ENCODE results near the gene TSSK6. TPM values are rescaled to one million over a fixed set of nuclear protein-coding genes. Genes with fewer than 3 reads are reported as not detected.

TSSK6 gene
- total and polyA plus RNA-seq, 2 of the 4 experiments (the other 2 are of a cell fraction) = 1.3 to 2.2 TPM

DNA sequence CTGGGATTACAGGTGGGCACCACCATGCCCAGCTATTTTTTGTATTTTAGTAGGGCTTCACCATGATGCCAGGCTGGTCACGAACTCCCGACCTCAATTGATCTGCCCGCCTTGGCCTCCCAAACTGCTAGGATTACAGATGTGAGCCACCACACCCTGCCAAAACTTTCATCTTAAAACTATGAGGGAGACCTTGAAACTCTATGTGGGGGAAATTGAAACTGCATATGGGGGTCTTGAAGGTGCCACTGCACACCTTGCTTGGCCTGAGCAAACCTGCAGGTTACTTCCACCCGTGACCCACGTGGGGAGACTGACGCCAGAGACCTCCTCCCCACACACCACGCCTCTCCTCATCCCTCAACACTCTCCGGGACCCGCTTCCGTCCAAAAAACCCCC lies 38.3 kb upstream of the TSSK6 start:
- Histone ChIP-seq H3K4me2 (ENCODE audit: low read depth, low read length) (no peak overlapping the region), H2BK15ac (ENCODE audit: low read depth, low read length) (no peak overlapping the region), H3K36me3 (ENCODE audit: control insufficient read depth, insufficient read depth, low read length) (no peaks in the 10 kb centered on the region), H3K9me3 (ENCODE audit: control insufficient read depth, insufficient read depth, low read length) (no peaks in the 10 kb centered on the region), H3K27ac (ENCODE audit: insufficient read depth, low read length) (no peak overlapping the region), H4K91ac (ENCODE audit: insufficient read depth, low read depth, low read length) (no peak overlapping the region), H2AK5ac (ENCODE audit: low read depth, low read length) (no peak overlapping the region), H2AK9ac (replicated peaks; ENCODE audit: low read depth, low read length, poor library complexity) (no peak overlapping the region), H3K14ac (replicated peaks; ENCODE audit: low read depth, low read length) (no peak overlapping the region), H3K9ac (ENCODE audit: low read depth, low read length) (no peak overlapping the region), H2AFZ (replicated peaks; ENCODE audit: low read length, poor library complexity) (no peak overlapping the region), H3K9me1 (ENCODE audit: insufficient read depth, low read length) (no peaks in the 10 kb centered on the region; the same call in 1 of the 2 replicates), H3K4me1 (ENCODE audit: control insufficient read depth, insufficient read depth, low read length) (no peaks in the 10 kb centered on the region), H3K23ac (ENCODE audit: low read depth, low read length) (no peak overlapping the region), H2BK20ac (ENCODE audit: low read depth, low read length) (no peak overlapping the region), H4K8ac (ENCODE audit: low read depth in 2 of 2, low read length in 2 of 2) (no peak overlapping the region), H4K20me1 (ENCODE audit: insufficient read depth, low read length) (no peaks in the 10 kb centered on the region), H3K18ac (ENCODE audit: low read depth, low read length) (no peak overlapping the region), H3K56ac (ENCODE audit: extremely low read depth, insufficient read depth, low read length) (no peak overlapping the region), H3K4me3 (ENCODE audit: insufficient read depth, low read depth, low read length) (no peak overlapping the region), H3K27me3 (ENCODE audit: control insufficient read depth, insufficient read depth, low read length) (peaks cover 4% of the 10 kb centered on the region; the same call in 1 of the 2 replicates), H2BK120ac (ENCODE audit: low read depth, low read length) (no peak overlapping the region), H4K5ac (ENCODE audit: low read depth, low read length) (no peak overlapping the region), H2BK5ac (ENCODE audit: low read depth, low read length, poor library complexity, severe bottlenecking) (no peak overlapping the region), H3K4ac (ENCODE audit: low read depth, low read length) (no peak overlapping the region), H3K79me1 (ENCODE audit: low read depth in 1 of 2, low read length in 2 of 2) (no peaks in the 10 kb centered on the region)
- intact Hi-C loops (cut with micrococcal nuclease) (loop anchor here (5.0 kb wide), 1 partner anchor 89 kb away; the partner anchor contains the start of gene GMIP), dilution Hi-C loops (cut with HindIII; ENCODE audit: low sequenced_read_pairs, unreplicated experiment) (no loop called here), in situ Hi-C loops (cut with MboI; ENCODE audit: low sequenced_read_pairs) (no loop called here)
- WGBS, 2 experiments (ENCODE audit: extremely low coverage in 2 of 2, insufficient read length in 1 of 2) = 88% methylated on average over 7 of the region's 10 CpGs; no CpG with 5 or more reads in 1 of the 2 experiments
- ATAC-seq (ENCODE audit: low read depth) = no peak
- TF ChIP-seq RAD21 (IDR thresholded peaks at IDR 0.05; ENCODE audit: low read length) (no peak), SMC3 (IDR thresholded peaks at IDR 0.05; ENCODE audit: low read depth, low read length) (no peak)
- no TSS peak for BruUV-seq (replicated peaks)
- CTCF ChIA-PET = interaction anchor here (0.6 to 1.6 kb wide), 9 partner anchors 9 to 65 kb away, joined by 3 to 6 read pairs (median 3); partner anchors contain the start of gene TSSK6
- no peak for DNase-seq
- POLR2A ChIA-PET (ENCODE audit: unreplicated experiment) = no interaction called here

Measured in IMR-90 (cell line).